B cell (primary cell): ENCODE results near the gene MFF. TPM values are rescaled to one million over a fixed set of nuclear protein-coding genes. Genes with fewer than 3 reads are reported as not detected.

ENCODE experiments used
- ATAC-seq: fragments of 200-7000 bp; cut with Tn5 transposase; one replicate; pipeline ENCODE4 v1.10.0; 2021; ENCODE audit warnings: low read depth, mild to moderate bottlenecking, moderate number of reproducible peaks, moderate library complexity
- CTCF ChIA-PET: fragments of 350-600 bp; sonication (Branson Sonifier 250); formaldehyde crosslinking; loops from one replicate; lab custom pipeline; 2021; ENCODE audit warnings: antibody characterized with exemption, inconsistent platforms; lab: Charles Lee
- POLR2A ChIA-PET: fragments of 350-600 bp; sonication (Branson Sonifier 250); formaldehyde crosslinking; loops from one replicate; lab custom pipeline; 2021; ENCODE audit warnings: antibody characterized with exemption; lab: Charles Lee
- DNase-seq: peaks from one replicate; pipeline ENCODE4 v3.0.0; 2013
- H2AFZ ChIP-seq: 2 replicates; pipeline ENCODE4 v1.6.1; 2012; ENCODE audit warnings: mild to moderate bottlenecking, low read depth, low read length; ENCODE audit not compliant: insufficient read depth, poor library complexity, severe bottlenecking
- H3K27ac ChIP-seq, 2 donors: 1 replicate in 1 of 2; 2 replicates in 1 of 2; pipeline ENCODE4 v1.5.1; 2012 to 2013; ENCODE audit warnings: low read length in 2 of 2, mild to moderate bottlenecking in 2 of 2, moderate library complexity in 1 of 2
- H3K27me3 ChIP-seq, 4 experiments: fragments of 200-600 bp in 1 of 4; sonication (generic) in 1 of 4; replicated peaks in 1 of 4; 1 replicate in 2 of 4; 2 replicates in 2 of 4; pipeline versions ENCODE4 v1.6.1 to v1.7.0; 2013 to 2016; ENCODE audit warnings: low read length in 3 of 4, mild to moderate bottlenecking in 2 of 4, mixed read lengths in 1 of 4, moderate library complexity in 1 of 4; ENCODE audit not compliant: insufficient read depth in 4 of 4, control insufficient read depth in 3 of 4; ENCODE audit errors: control extremely low read depth in 1 of 4
- H3K36me3 ChIP-seq, 2 experiments: replicated peaks in 1 of 2; 1 replicate in 1 of 2; 2 replicates in 1 of 2; pipeline versions ENCODE4 v1.6.1 to v1.7.1; 2013; ENCODE audit warnings: low read length in 1 of 2; ENCODE audit not compliant: insufficient read depth in 2 of 2, control insufficient read depth in 1 of 2; ENCODE audit errors: control extremely low read depth in 1 of 2, extremely low read depth in 1 of 2
- H3K4me1 ChIP-seq, 2 donors: fragments of 200-600 bp in 1 of 2; sonication (generic) in 1 of 2; 1 replicate in 1 of 2; 2 replicates in 1 of 2; pipeline versions ENCODE4 v1.5.1 to v1.6.1; 2013 to 2017; ENCODE audit warnings: low read length in 2 of 2; ENCODE audit not compliant: control insufficient read depth in 2 of 2, insufficient read depth in 2 of 2
- H3K4me2 ChIP-seq: replicated peaks from 2 replicates; pipeline ENCODE3; 2012; ENCODE audit warnings: mild to moderate bottlenecking, low read depth, low read length; ENCODE audit not compliant: poor library complexity, severe bottlenecking
- H3K4me3 ChIP-seq, 5 experiments: fragments of 200-600 bp in 1 of 5; sonication (generic) in 1 of 5; 1 replicate in 3 of 5; 2 replicates in 2 of 5; pipeline versions ENCODE4 v1.5.1 to v1.7.0; 2011 to 2016; ENCODE audit warnings: low read length in 4 of 5, mild to moderate bottlenecking in 4 of 5, low read depth in 2 of 5, control low read depth in 1 of 5, moderate library complexity in 1 of 5; ENCODE audit not compliant: insufficient read depth in 1 of 5; ENCODE audit errors: control extremely low read depth in 1 of 5, extremely low read depth in 1 of 5
- H3K79me2 ChIP-seq: fragments of 200-600 bp; sonication (generic); one replicate; pipeline ENCODE4 v1.6.0; 2016; ENCODE audit warnings: low read length; ENCODE audit not compliant: control insufficient read depth, insufficient read depth
- H3K9ac ChIP-seq: fragments of 200-600 bp; sonication (generic); 2 replicates; pipeline ENCODE4 v1.6.1; 2017; ENCODE audit warnings: mild to moderate bottlenecking, low read length, moderate library complexity
- H3K9me3 ChIP-seq, 3 donors: one replicate each; pipeline versions ENCODE4 v1.6.1 to v1.7.1; 2013; ENCODE audit warnings: low read length in 2 of 3; ENCODE audit not compliant: control insufficient read depth in 2 of 3, insufficient read depth in 1 of 3; ENCODE audit errors: control extremely low read depth in 1 of 3
- H4K20me1 ChIP-seq: 2 replicates; pipeline ENCODE4 v1.6.0; 2012; ENCODE audit warnings: mild to moderate bottlenecking, low read length; ENCODE audit not compliant: insufficient read depth, control insufficient read depth, poor library complexity, severe bottlenecking
- H3K27ac Mint-ChIP-seq: one replicate; pipeline ENCODE4 v1.8.0; 2021; ENCODE audit warnings: mixed read lengths
- H3K27me3 Mint-ChIP-seq: one replicate; pipeline ENCODE4 v1.8.0; 2021; ENCODE audit warnings: mixed read lengths
- H3K4me1 Mint-ChIP-seq: one replicate; pipeline ENCODE4 v1.8.0; 2021; ENCODE audit warnings: mixed read lengths
- H3K4me3 Mint-ChIP-seq: one replicate; pipeline ENCODE4 v1.8.0; 2021; ENCODE audit warnings: mixed read lengths
- H3K9me3 Mint-ChIP-seq: one replicate; pipeline ENCODE4 v1.8.0; 2022; ENCODE audit warnings: mixed read lengths; ENCODE audit not compliant: insufficient read depth
- CTCF ChIP-seq: fragments of 200-600 bp; IDR thresholded peaks from one replicate; pipeline ENCODE4 v1.8.0; 2022; ENCODE audit warnings: antibody characterized with exemption, mild to moderate bottlenecking
- EZH2 ChIP-seq: IDR thresholded peaks from 2 replicates; pipeline ENCODE4 v1.6.1; 2012; ENCODE audit warnings: borderline replicate concordance, low read depth, mild to moderate bottlenecking, moderate library complexity, low read length; ENCODE audit not compliant: insufficient read depth, poor library complexity, severe bottlenecking
- WGBS: methylation state at CpG from one replicate; pipeline ENCODE4 v1.1.5; 2013; ENCODE audit warnings: missing lambda C conversion rate; ENCODE audit not compliant: insufficient coverage; 5-methylcytosine and 5-hydroxymethylcytosine counted together
- intact Hi-C: fragments of 100-400 bp; cut with micrococcal nuclease; formaldehyde crosslinking; loops from one replicate; pipeline ENCODE4 v1.10.0; 2022
- polyA plus RNA-seq: library from polyadenylated mRNA; depleted of rRNA; stranded (reverse); fragments of >200 nt; gene quantifications from 2 replicates; pipeline ENCODE4 v1.2.3, GENCODE V29; 2012
- total RNA-seq, 2 donors: library from RNA; stranded (reverse); fragments of 120-200 nt in 1 of 2; gene quantifications; 1 replicate in 1 of 2; 2 replicates in 1 of 2; pipeline versions ENCODE4 v1.2.3 to v1.2.4, GENCODE V29; 2013 to 2022

MFF gene
- total and polyA plus RNA-seq, 2 donors (not counting 1 experiment from before 2014, with no cell fraction given): 55.0 to 70.4 TPM

DNA sequence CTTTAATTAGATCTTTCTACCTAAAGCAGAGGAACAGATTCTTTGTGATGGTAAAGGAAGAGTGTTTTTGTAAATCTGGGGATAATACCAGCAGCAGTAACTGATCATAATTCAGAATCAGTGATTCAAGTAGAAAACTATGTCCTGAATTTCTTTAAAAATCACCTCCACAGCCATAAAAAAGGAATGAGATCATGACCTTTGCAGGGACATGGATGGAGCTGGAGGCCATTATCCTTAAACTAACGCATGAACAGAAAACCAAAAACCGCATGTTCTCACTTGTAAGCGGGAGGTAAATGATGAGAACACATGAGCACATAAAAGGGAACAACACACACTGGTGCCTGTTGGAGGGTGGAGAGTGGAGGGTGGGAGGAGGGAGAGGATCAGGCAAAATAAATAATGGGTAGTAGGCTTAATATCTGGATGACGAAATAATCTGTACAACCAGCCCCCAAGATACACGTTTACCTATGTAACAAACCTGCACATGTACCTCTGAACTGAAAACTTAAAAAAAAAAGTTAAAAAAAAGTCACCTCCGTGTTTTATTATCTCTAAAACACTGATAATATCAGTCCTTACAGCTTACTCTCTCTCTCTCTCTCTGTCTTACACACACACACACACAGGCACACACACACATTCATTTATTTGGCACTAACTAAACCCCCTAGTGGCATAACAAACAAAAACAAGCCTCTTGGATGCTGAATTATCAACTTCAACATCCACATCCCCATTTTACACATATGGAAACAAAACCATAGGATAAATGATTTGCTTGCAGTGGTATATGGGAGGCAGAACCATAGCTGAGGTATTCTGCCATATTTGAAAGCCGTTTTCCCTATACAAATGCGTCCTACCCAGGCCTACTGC, 52.7 kb downstream of the MFF start:
- ChIA-PET CTCF (interaction anchor here (0.7 kb wide), 1 partner anchor 93 kb away, joined by 3 read pairs; no protein-coding TSS in a partner anchor), POLR2A (no interaction called here)
- Mint-ChIP-seq H3K27me3 (peaks cover 8% of the 10 kb centered on the region), H3K4me1 (peaks cover 1% of the 10 kb centered on the region), H3K9me3 (no peaks in the 10 kb centered on the region), H3K4me3 (no peak overlapping the region), H3K27ac (no peak overlapping the region)
- Histone ChIP-seq H3K4me2 (no peak overlapping the region), H3K36me3 (no peaks in the 10 kb centered on the region), H3K4me3 (no peak overlapping the region), H3K9me3 (peaks cover 0 to 2% (median 0%) of the 10 kb centered on the region in 3 donors), H3K9ac (no peak overlapping the region), H3K4me1 (no peaks in the 10 kb centered on the region), H3K79me2 (no peaks in the 10 kb centered on the region), H4K20me1 (no peaks in the 10 kb centered on the region), H3K27me3 (no peaks in the 10 kb centered on the region), H2AFZ (no peak overlapping the region), H3K27ac (no peak overlapping the region)
- 93% methylated on average over 6 of the region's 8 CpGs for WGBS
- intact Hi-C loops: no loop called here
- DNase-seq (no peak), ATAC-seq (no peak)
- TF ChIP-seq CTCF (no peak), EZH2 (no peak)

DNA sequence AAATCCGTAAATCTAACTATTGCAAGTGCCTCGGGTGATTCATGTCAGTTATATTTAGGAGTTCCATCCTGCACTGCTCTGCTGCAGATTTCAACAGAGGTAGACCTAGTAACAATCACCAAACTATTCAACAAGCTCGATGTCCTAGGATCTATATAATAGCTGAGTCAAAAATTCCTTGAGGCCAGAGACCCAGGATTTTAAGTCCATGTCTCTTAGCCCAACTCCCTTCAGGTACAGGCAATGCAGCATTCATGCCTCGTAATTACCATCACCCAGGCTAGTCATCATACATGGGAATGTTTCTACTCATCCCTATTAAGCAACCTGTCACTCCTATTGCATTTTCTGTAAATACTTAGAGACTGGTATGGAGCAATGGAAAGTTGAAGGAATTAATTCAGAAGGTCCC, 53.3 kb downstream of the MFF start:
- ChIA-PET CTCF (interaction anchor here (0.7 kb wide), 1 partner anchor 93 kb away, joined by 3 read pairs; no protein-coding TSS in a partner anchor), POLR2A (no interaction called here)
- Histone ChIP-seq H3K4me1 (no peaks in the 10 kb centered on the region), H3K4me2 (no peak overlapping the region), H3K27me3 (no peaks in the 10 kb centered on the region), H3K4me3 (no peak overlapping the region), H4K20me1 (no peaks in the 10 kb centered on the region), H3K9ac (no peak overlapping the region), H2AFZ (no peak overlapping the region), H3K9me3 (peaks cover 0 to 3% (median 2%) of the 10 kb centered on the region in 3 donors), H3K27ac (no peak overlapping the region), H3K79me2 (no peaks in the 10 kb centered on the region), H3K36me3 (no peaks in the 10 kb centered on the region)
- Mint-ChIP-seq H3K27ac (no peak overlapping the region), H3K9me3 (no peaks in the 10 kb centered on the region), H3K27me3 (peaks cover 3% of the 10 kb centered on the region), H3K4me1 (peaks cover 1% of the 10 kb centered on the region), H3K4me3 (no peak overlapping the region)
- 100% methylated on average over 2 of the region's 4 CpGs for WGBS
- TF ChIP-seq CTCF (no peak), EZH2 (no peak)
- DNase-seq: no peak
- intact Hi-C loops: no loop called here
- ATAC-seq: no peak
